Left renal cortex interstitium (tissue), 4 donors: Measurements from ENCODE around the gene RABEP2. TPM values are rescaled to one million over a fixed set of nuclear protein-coding genes. Genes with fewer than 3 reads are reported as not detected.
A peak's percentile ranks its signal among the peaks of the same experiment; 100 is the strongest.
"Not testable (repeated sequence)": the region's sequence is repeated elsewhere in the genome, so short reads cannot be mapped to it uniquely, and the experiment has no call there.

ENCODE experiments used
- DNase-seq, 4 donors: peaks; one replicate each; pipeline ENCODE4 v3.0.0-alpha.2; 2013; ENCODE audit warnings: low read depth in 4 of 4, low spot score in 2 of 4, missing footprints in 1 of 4
- polyA plus RNA-seq, 4 donors: library from polyadenylated mRNA; unstranded; fragments of 120-200 nt; gene quantifications; one replicate each; pipeline ENCODE4 v1.2.1, GENCODE V29; 2013; ENCODE audit not compliant: insufficient read length in 4 of 4

RABEP2 gene
- polyA plus RNA-seq, 4 donors, result 16.2 to 32.5 (median 28.7) TPM

DNA sequence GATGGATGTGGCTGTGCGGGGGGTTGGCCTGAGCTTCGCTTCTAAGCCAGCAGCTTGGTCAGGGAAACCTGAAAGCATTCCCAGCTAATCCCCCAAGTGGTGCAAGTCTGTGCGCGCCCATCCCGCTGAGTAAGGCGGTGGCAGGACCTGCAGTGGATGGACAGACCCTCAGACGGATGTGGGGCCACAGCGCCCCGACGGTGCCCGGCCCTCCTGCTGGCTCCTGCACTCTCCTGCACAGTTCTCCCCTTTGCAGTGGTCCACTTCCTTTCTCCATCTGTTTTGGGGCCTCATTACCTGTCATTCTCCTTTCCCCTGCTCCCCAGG lies 44.5 kb downstream of the RABEP2 start:
- DNase-seq, result no peak

DNA sequence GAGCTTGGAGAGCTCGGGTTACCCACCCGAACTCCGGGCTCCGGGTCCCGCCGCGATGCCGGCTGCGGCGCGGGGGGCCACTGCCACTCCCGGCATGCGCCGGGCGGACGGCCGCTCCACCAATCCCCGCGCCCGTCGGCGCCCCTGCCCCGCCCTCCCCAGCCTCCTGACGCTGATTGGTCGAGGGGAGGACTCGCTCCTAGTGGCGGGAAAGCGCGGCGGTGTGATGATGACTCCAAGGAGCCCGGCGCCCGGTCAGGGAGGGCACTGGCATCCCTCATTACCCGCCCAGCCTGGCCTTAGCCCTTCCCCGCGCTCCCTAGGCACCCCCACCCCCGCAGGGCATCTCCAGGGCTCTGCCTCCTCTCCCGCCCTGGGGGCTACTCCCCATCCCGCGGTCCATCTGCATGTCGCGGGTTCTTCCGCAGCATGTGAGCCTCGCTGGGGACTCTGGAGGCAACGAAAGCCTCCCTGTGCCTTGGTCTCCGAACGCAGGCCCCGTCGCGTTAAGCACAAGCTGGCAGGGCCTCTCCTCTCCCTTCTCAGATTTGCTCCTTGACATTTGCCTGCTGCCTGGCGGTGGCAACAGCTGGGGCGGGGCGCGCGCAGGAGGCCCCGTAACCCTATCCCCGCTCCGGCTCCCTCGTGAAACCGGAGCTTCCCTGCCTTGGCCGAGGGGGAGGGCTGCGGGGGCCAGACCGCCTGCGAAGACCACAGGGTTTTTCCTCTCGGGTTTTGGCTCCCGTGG lies 45.0 kb downstream of the RABEP2 start:
- DNase-seq, result peak in 2 of 4 donors; percentile 78

DNA sequence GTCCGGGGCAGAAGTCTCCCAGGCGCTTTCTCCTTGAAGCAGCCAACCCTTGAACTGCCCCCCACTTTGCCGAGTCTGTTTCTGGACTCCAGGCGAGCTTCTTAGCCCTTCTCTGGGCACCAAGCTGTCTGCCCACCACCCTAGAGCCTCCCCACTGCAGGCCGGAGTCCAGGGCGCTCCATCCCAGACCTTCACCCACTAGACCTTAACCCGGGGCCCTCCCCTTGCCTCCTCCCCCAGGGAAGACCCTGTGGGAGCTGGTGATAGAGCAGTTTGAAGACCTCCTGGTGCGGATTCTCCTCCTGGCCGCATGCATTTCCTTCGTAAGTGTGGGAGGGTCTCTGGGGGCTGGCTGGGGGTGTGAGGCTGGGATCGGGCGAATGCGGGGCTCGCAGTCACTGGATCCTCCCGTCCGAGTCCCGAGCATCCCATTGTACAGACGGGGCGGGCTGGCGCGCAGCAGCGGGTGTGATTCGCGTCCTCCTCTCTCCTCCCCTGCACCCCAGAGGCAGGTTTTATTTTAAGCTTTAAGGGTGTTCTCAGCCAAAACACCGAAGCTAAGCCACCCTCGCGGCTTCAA lies 45.7 kb downstream of the RABEP2 start:
- no peak for DNase-seq

DNA sequence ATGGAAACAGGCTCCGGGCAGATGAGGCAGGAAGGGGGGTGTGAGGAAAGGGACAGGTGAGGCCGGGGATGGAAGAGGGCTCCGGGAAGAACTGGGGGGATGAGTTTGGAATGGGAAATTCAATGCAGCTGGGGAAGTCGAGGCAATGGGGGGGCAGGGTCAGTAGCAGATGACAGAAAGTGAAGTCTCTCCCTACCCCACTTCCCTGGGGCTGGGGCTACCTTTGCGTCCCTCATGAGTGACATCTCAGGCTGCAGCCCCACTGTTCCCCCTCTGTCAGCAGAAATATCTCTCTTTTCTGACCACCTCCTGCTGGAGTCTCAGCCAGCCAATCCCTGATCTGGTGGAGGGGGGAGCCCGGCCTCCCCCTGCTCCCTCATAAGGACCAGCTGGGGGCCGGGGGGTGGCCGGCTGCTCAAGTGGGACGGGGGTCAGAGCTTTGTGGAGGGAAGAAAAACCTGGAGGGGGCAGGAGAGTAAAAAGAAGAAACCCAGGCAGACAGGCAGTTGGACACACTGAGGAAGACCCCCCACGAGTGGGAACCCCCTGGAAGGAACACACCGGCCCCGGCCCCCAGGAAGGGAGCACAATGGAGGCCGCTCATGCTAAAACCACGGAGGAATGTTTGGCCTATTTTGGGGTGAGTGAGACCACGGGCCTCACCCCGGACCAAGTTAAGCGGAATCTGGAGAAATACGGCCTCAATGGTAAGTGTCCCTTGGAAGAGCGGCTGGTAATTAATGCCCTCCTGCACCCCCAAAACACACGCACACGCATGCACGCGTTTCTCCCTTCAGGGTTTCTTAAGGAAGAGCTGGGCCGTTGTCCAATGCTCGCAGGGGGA lies 46.7 kb downstream of the RABEP2 start, which contains the start of gene ATP2A1:
Gene ATP2A1 (plus strand): TSS at position 406 of the 844 bp plus-strand sequence. CDS start 184 bp downstream, at position 590.
- no peak for DNase-seq

DNA sequence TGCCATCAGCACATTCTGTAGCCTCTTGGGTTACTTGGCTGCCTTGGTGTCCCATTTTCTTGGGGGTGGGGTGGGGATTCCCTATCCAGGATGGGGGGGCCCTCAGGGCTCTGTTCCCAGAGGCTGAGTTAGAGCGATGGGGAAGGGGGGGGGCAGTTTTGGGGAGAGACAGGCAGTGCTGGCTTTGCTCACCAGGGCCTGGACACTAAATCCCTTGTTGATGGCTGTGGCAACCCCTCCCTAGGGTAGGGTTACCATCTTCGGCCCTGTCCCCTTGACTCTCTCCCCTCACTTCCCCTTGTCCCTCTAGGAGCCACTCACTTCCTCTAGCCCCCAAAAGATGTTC lies 47.4 kb downstream of the RABEP2 start:
- no peak for DNase-seq

DNA sequence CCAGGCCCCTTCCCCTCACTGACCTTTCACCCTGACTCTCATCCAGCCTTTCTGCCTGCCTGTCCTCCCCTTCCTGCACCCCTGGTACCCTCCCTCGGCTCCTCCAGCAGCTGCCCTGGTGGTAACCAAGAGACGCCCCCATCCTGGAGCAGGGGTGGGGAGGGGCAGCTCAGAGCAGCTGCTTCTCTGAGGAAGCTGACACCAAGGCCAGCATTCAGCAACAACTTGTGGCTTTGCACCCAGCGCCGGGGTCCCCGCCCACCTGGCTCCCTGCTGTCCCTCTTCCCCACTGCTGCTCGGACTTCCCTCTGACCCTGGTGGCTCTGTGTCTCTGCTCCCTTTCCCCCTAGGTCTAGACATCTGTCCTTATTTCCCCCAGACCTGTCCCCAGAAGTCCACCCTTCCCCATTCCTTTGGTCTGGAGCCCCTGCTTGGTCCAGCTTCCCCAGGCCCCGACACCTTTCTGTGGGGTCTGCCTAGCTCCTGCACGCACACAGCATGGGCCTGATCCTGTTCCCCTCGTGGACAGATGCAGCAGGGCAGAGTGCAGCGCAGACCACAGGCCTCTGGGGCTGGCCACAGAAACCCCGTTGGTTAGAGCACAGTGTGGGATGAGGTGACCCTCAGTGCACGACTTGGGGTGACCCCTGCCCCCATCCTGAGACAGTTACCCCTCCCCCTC lies 47.9 kb downstream of the RABEP2 start:
- DNase-seq, result no peak

DNA sequence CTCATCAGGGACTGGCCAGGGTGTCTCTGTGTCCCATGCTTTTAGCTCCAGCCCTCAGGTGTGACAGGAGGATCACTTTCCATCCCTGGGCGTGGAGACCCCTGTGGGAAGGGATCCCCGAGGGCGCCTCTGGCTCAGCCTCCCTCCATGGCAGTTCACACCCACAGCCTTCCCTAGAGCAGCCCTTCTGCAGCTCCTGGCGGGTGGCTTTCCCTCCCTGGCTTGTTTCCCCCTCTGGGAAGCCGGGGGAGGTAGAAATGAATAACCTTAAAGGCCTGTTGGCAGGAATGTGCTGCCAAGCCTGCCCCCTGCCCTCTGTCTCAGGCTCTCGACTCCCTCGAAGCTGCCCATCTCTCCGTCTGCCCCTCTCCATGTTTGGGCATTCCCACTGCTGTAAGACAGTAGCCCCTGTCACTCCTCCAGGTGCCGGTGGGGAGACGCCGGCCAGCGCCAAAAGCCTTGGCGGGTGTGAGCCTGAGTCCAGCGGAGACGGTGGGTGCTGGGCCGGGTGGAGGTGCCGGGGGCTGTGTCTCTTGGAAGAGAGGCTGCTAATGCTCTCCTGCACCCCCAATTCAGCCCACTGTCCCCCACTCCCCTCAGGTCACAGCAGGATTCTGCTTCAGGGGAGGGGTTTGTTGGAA lies 48.9 kb downstream of the RABEP2 start:
- DNase-seq, result no peak

DNA sequence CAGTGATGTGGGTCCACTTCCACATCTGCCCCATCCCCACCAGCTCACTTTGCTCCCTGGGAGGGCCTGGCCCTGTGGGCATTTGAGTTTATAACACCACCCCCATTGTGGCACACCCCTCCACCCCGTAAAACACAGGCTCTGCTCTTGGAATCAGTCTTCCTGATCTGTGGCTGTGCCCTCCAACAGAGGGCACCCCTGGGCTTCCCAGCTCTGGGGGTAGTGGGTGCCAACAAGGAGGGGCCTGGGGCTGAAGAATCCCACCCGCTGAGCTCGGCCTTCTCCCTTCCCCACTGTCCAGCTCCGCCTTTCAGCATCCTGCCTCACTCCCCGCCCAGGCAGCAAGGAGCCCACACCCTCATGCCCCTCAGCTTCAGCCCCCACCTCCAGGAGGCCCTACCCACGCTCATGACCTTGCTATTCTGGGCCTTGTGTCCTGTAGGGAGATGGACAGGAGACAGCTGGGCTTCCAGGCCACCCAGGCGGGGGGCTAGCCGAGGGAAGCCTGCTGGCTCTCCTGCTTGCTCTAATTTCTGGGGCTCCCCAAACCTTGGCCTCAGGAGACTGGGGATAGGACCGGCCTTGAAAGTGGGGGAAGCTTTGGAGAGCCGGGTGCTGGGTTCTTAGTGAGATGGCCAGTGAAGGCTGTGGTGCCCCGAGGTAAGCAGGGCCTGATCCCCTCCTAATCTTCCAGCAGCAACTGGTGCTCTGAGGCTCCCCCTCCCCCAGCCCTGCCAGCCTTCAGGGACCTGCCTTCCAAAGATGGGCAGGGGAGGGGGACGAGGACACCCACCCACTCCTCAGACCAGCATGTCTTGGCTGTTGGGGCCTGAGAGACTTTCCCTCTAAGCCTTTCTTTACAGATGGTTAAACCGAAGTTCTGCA lies 49.7 kb downstream of the RABEP2 start:
- no peak for DNase-seq

DNA sequence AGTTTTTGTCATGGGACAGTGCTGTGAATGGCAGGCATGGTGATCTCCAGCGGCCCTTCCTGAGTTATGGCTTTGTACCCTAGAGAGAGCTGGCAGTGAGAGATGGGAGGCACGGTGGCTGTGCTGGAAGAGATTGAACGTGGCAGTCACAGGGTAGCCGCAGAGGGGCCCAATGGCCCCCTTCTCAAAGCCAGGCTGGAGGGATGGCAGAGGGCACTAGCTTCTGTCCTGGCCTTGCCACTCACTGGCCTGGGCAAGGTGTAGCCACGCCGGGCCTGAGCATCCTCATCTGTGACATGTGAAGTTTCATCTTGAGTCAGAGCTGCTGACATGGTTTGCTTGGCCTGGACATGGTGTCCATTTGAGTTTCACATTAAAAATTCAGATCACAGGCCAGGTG lies 50.6 kb downstream of the RABEP2 start:
- DNase-seq, result no peak

DNA sequence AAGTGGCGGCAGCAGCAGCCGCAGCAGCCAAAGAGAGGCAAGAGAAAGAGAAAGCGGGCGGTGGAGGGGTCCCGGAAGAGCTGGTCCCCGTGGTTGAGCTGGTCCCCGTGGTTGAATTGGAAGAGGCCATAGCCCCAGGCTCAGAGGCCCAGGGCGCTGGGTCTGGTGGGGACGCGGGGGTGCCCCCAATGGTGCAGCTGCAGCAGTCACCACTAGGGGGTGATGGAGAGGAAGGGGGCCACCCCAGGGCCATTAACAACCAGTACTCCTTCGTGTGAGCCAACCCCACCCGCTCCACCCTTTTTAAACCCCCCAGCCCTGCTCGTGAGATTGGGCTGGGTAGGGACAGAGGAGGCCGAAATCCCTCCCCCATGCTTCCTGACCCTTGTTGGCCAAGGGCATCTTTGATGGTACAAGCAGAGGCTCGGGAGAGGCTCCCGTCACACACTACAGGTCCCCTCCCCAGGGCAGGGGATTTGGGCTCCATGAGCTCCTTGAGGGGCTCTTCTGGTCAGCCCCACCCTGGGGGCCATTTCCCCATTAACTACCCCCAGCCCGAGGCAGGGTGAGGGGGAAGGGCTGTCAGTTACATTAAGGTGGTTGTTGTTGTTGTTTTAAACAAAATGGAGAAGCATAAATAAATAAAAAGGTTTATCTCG lies 51.4 kb downstream of the RABEP2 start:
- DNase-seq, result no peak

DNA sequence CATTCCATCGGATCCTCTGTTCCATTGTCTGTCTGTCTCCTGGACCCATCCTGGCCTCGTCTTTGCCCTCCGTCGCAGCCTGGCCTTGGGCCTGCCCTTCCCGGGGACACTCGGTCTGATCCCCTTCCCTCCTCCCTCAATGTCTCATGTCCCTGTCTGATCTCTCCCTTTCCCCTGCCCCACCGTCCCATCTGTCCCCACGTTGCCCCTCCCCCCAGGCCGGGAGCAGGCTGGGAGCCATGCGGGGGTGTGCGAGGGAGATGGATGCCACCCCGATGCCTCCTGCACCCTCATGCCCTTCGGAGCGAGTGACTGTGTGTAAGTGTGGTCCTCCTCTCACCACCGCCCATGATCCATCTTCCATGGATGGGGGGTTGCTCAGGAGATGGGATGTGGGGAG lies 52.1 kb downstream of the RABEP2 start:
- DNase-seq, result no peak

DNA sequence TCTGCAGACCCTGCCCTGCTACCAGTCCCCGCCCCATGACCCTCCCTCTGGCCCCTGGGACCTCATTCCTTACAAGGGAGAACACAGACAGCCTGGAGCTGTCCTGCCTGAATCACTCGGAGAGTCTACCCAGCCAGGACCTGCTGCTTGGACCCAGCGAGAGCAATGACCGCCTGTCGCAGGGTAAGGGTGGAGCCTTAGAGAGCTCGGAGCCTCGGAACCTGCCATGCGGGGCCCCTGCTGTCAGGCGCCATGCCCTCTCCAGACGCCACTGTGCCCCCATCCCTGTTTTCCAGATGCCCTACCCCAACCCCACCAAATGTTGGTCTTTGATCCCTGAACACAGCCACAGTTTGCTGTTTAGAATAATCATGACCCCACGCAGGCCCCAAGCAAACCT lies 55.8 kb downstream of the RABEP2 start:
- no peak for DNase-seq

DNA sequence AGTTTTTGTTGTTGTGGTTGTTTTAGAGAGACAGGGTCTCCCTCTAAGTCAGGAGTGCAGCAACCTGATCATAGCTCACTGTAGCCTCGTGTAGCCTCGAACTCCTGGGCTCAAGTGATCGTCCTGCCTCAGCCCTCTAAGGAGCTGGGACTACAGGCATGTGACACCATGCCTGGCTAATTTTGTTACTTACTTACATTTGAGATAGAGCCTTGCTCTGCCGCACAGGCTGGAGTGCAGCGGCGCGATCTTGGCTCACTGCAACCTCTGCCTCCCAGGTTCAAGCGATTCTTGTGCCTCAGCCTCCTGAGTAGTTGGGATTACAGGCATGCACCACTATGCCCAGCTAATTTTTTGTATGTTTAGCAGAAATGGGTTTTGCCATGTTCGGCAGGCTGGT lies 57.4 kb downstream of the RABEP2 start:
- DNase-seq, result not testable (repeated sequence)

DNA sequence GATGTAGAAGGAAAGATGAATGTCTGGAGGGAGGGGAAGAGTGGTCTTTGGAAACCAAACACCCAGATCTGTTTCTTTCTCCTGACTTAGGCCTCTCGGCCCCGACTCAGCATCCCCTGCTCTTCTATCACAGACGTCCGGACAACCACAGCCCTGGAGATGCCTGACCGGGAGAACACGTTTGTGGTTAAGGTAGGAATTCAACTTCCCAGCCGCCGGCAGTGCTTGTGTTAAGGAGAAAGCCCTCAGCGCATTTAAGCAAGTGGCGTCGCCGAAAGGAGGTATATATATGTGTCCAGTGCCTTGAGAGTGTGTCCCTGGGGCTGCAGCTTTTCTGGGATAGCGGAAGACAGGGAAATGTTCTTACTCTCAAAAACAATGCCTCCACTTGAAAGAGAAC lies 57.8 kb downstream of the RABEP2 start:
- DNase-seq, result no peak

DNA sequence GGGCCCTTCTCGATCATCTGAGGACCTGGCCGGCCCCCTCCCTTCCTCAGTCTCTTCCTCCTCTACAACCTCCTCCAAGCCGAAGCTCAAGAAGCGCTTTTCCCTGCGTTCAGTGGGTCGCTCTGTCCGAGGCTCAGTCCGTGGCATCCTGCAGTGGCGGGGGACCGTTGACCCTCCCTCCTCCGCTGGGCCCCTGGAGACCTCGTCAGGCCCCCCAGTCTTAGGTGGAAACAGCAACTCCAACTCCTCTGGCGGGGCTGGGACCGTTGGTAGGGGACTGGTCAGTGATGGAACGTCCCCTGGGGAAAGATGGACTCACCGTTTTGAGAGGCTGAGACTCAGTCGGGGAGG lies 58.6 kb downstream of the RABEP2 start:
- DNase-seq, result no peak

DNA sequence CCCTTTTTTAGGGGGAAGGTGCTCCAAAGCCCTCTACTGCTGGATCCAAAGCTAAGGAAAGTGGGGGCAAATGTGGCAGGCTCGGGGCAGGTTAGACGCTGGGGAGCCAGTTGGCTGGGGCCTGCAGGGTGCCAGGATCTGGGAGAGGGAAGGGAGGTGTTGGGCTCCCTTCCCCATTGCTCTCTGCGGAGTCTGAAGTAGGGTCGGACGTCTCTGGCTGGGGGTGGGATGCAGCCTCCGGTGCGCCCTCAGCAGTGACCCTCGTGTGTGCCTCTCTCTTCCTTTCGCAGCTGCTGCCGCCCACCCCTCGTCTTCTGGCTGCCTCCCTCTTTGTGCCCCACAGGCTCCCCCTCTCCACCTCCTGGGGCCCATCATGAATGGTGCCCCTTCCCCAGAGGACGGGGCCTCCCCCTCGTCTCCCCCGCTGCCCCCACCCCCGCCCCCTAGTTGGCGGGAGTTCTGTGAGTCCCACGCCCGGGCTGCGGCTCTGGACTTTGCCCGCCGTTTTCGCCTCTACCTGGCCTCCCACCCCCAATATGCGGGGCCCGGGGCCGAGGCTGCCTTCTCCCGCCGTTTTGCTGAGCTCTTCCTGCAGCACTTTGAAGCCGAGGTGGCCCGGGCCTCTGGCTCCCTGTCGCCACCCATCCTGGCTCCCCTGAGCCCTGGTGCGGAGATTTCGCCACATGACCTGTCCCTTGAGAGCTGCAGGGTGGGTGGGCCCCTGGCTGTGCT lies 59.1 kb downstream of the RABEP2 start:
- no peak for DNase-seq

DNA sequence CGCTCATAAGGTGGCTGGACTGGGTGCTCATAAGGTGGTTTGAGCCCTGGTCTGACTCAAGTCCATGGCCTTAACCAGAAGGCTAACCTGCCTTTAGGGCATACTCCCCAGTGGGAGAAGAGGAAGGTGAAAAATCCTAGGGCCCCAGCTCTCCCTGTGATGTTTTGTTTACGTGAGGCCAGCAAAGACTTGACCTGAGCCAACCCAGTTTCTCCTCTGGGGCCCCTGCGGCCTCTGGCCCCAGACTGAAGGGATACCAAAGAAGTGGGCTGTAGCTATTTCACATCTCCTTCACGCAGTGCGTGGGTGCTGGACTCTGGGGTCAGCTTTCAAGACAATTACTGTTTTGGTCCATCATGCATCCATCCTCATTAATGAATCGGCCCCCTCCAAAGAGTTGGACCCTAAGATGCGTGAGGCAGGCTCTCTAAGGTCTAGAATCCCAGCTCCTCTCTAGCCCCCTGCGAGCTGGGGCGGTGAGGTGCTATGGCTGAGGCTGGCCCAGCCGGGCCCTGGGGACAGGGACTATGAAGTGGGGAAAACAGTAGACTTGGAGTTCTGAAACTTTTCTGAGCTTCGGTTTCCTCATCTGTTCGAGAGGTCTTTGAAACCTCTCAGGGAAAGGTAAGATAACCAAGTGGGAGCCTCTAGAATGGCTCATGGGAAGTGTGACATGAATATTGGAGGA lies 59.9 kb downstream of the RABEP2 start:
- DNase-seq, result no peak
